HUES6 (cell line): ENCODE measurements around the gene E2F2.
A peak's percentile ranks its signal among the peaks of the same experiment; 100 is the strongest.

ENCODE experiments used
- H3K27ac ChIP-seq: 2 replicates; pipeline ENCODE4 v1.7.0; 2013; ENCODE audit warnings: low read depth, mild to moderate bottlenecking, low read length, inconsistent platforms
- H3K27me3 ChIP-seq: 2 replicates; pipeline ENCODE4 v1.6.1; 2013; ENCODE audit warnings: low read length; ENCODE audit not compliant: control insufficient read depth, insufficient read depth
- H3K36me3 ChIP-seq: 2 replicates; pipeline ENCODE4 v1.6.1; 2013; ENCODE audit warnings: low read length; ENCODE audit not compliant: control insufficient read depth, insufficient read depth
- H3K4me1 ChIP-seq: 2 replicates; pipeline ENCODE4 v1.6.1; 2013; ENCODE audit warnings: low read length; ENCODE audit not compliant: control insufficient read depth, insufficient read depth
- H3K4me3 ChIP-seq: 2 replicates; pipeline ENCODE4 v1.5.1; 2013; ENCODE audit warnings: low read depth, low read length
- H3K9ac ChIP-seq: one replicate; pipeline ENCODE4 v1.6.1; 2013; ENCODE audit warnings: mild to moderate bottlenecking, low read length
- H3K9me3 ChIP-seq: 2 replicates; pipeline ENCODE4 v1.6.1; 2013; ENCODE audit warnings: low read depth, low read length; ENCODE audit not compliant: control insufficient read depth, insufficient read depth

E2F2 gene

DNA sequence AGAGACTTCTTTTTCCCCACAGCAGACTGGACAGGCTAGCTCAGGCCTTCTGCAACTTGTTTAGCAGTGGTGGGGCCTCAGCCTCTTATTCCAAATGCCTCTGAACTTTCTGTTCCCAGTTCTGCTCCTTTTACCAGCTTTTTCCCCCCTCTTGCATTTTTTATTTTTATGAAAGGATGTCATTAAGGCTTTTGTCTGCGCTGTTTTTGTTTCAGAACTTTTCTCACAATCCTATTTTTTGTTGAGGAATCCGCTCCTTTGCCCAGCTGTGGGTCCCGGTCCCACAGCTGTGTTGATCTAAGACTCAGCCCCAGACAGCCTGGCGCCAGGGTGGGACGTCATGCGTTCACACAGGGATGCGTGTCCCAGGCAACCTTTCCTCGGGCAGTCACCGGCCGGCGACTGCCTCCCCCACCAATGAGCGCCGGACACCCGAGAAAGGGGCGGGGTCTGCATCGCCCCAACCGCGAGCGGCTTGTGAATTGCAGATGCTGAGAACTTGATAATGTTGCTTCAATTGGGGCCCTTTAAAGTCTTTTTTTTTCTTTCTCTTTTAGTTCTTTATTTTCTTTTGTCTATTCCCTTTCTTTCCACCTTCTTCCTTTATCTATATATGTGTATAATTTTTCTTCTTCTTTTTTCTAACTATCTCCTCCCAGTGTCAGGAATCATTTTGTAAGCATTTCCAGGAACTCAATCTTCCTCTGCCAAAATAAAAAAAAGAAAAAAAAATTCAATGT lies 31.3 kb upstream of the E2F2 start:
- H3K27me3 ChIP-seq, result peaks cover 8% of the 10 kb centered on the region; the same call in 1 of the 2 replicates
- H3K36me3 ChIP-seq, result peaks cover 16% of the 10 kb centered on the region
- H3K4me3 ChIP-seq, result peak overlapping the region; percentile 31
- H3K27ac ChIP-seq, result peak overlapping the region; percentile 95; the same call in 1 of the 2 replicates
- peaks cover 52% of the 10 kb centered on the region for H3K4me1 ChIP-seq
- no peaks in the 10 kb centered on the region for H3K9me3 ChIP-seq
- H3K9ac ChIP-seq, result peak overlapping the region; percentile 68

- H3K4me1 ChIP-seq, result peaks cover 58% of the 10 kb centered on the region
- H3K36me3 ChIP-seq, result peaks cover 16% of the 10 kb centered on the region
- peak overlapping the region; percentile 31; the same call in 1 of the 2 replicates for H3K4me3 ChIP-seq
- peaks cover 11% of the 10 kb centered on the region; the same call in 1 of the 2 replicates for H3K27me3 ChIP-seq
- no peaks in the 10 kb centered on the region for H3K9me3 ChIP-seq
- peak overlapping the region; percentile 95; the same call in 1 of the 2 replicates for H3K27ac ChIP-seq
- peak overlapping the region; percentile 68 for H3K9ac ChIP-seq
These were observed 30.7 kb upstream of the E2F2 start for GRCh38 chr1:23561813-23562100.

DNA sequence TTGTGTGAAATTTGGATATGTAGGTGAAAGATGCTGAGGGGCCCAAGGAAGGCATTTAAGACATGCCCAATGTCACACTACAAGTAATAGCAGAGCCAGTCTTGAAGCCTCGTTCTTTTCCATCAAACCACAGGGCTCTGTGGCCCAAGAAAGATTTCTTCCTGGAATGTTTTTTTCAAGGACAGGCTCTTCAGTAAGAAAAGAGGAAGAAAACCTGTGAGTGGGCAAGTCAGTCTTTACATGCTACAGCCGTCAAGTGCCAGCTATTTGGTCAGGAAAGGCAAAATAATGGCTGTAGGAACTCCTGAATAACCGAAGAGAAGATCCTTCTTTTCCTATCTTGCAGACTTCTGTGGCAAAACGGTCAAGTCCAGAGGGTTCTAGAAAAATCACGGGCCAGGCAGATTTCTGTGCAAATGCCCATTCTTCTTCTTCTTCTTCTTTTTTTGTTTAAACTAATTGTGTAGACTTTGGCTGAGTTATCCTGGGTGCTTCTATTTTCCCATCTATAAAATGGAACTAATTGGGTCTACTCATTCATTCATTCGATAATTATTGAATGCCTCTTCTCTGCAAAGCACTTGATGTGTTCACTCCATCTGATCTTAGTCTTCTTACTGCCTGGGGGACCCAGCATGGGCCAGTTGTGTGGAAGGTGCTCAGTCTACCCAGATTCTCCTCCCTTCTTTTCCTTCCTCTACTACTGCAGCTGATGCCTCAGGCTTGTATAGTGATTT lies 30.2 kb upstream of the E2F2 start:
- H3K9ac ChIP-seq, result peak overlapping the region; percentile 94
- H3K27me3 ChIP-seq, result peaks cover 11% of the 10 kb centered on the region; the same call in 1 of the 2 replicates
- no peak overlapping the region for H3K4me3 ChIP-seq
- peak overlapping the region; percentile 95; the same call in 1 of the 2 replicates for H3K27ac ChIP-seq
- peaks cover 63% of the 10 kb centered on the region for H3K4me1 ChIP-seq
- peaks cover 16% of the 10 kb centered on the region for H3K36me3 ChIP-seq
- no peaks in the 10 kb centered on the region for H3K9me3 ChIP-seq

GRCh38 chr1:23559985-23560741 lies 29.1 kb upstream of the E2F2 start:
- Histone ChIP-seq H3K4me1 (peaks cover 66% of the 10 kb centered on the region), H3K4me3 (peak overlapping the region; percentile 73), H3K27ac (peak overlapping the region; percentile 95; the same call in 1 of the 2 replicates), H3K27me3 (peaks cover 11% of the 10 kb centered on the region; the same call in 1 of the 2 replicates), H3K36me3 (peaks cover 16% of the 10 kb centered on the region), H3K9ac (peak overlapping the region; percentile 94), H3K9me3 (no peaks in the 10 kb centered on the region)

GRCh38 chr1:23559136-23559984 lies 28.3 kb upstream of the E2F2 start, which contains the start of gene ID3:
Gene ID3 (minus strand): TSS chr1:23559501. CDS start chr1:23559426, 75 bp downstream.
- Histone ChIP-seq H3K4me1 (peaks cover 63% of the 10 kb centered on the region), H3K36me3 (peaks cover 16% of the 10 kb centered on the region), H3K9ac (peak within 1 kb of the TSS; percentile 94), H3K27ac (peak within 1 kb of the TSS; percentile 95; the same call in 1 of the 2 replicates), H3K9me3 (no peaks in the 10 kb centered on the region), H3K27me3 (peaks cover 11% of the 10 kb centered on the region; the same call in 1 of the 2 replicates), H3K4me3 (peak within 1 kb of the TSS; percentile 73)

- H3K4me3 ChIP-seq, result peak overlapping the region; percentile 73
- H3K4me1 ChIP-seq, result peaks cover 63% of the 10 kb centered on the region
- no peaks in the 10 kb centered on the region for H3K9me3 ChIP-seq
- H3K36me3 ChIP-seq, result peaks cover 16% of the 10 kb centered on the region
- peak overlapping the region; percentile 94 for H3K9ac ChIP-seq
- peak overlapping the region; percentile 95; the same call in 1 of the 2 replicates for H3K27ac ChIP-seq
- H3K27me3 ChIP-seq, result peaks cover 12% of the 10 kb centered on the region; the same call in 1 of the 2 replicates
These were observed 27.8 kb upstream of the E2F2 start for GRCh38 chr1:23558872-23559135.

DNA sequence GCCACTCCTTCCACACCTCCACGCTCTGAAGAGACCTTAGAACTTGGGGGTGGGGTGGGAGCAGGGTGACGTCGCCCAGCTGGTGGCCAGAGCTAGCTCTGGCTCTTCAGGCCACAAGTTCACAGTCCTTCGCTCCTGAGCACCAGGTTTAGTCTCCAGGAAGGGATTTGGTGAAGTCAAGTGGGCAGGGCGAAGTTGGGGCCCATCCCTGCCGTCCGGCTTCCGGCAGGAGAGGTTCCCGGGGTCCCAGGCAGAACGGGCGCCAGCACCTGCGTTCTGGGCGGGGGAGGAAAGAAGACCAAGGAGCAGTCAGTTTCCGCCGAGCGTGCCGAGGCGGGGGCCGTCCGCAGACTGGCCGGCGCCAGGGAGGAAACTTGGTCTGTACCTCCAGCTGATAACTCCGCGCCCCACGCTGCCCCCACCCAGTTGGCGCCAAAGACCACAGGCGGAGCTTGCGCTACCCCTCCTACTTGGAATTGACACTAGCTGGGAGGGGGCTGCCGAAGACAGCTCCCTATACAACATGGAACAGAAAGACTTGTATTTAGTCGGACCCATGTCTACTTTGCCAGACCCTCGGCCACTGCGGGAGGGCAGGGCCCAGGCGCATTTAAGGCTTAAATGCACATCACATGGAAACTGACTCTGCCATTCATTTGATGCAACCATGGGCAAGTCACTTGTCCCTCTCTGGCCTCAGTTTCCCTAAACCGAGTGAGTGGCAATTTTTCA lies 27.3 kb upstream of the E2F2 start:
- Histone ChIP-seq H3K9me3 (no peaks in the 10 kb centered on the region), H3K4me3 (peak overlapping the region; percentile 73), H3K4me1 (peaks cover 63% of the 10 kb centered on the region), H3K9ac (peak overlapping the region; percentile 94), H3K27me3 (peaks cover 16% of the 10 kb centered on the region; the same call in 1 of the 2 replicates), H3K27ac (peak overlapping the region; percentile 95; the same call in 1 of the 2 replicates), H3K36me3 (peaks cover 16% of the 10 kb centered on the region)

DNA sequence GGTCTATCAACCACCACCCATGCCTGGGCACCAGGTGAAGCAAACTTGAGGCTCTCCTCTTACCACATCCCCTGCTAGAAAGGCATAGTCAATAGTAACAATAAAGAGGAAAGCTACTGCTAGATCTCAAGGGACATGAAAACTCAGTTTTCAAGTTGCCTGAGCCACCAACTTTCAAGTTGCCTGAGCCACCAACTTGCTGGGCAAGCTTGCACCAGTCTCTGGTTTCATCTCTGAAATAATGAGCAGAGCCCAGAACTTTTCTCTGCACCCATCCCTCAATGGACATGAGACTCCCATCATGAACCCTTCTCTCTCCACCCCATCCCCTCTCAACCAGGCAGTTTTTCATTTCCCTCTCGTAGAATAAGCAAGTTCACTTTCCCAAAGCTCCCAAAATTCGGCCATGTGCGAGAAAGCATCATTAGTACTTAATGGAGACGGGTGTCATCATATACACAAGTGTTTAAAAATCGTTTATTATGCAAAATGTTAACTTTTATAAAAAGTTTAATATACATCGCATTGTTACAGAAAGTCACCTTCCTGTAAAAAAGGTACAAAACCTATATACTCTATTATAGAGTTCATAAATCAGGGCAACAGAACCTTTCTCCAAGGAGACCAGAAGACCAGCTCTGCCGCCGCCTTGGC lies 26.6 kb upstream of the E2F2 start:
- H3K27ac ChIP-seq, result peak overlapping the region; percentile 95; the same call in 1 of the 2 replicates

GRCh38 chr1:23556635-23557470 lies 25.8 kb upstream of the E2F2 start:
- peak overlapping the region; percentile 95; the same call in 1 of the 2 replicates for H3K27ac ChIP-seq
- peak overlapping the region; percentile 73 for H3K4me3 ChIP-seq
- peaks cover 18% of the 10 kb centered on the region; the same call in 1 of the 2 replicates for H3K27me3 ChIP-seq
- H3K9me3 ChIP-seq, result no peaks in the 10 kb centered on the region
- peaks cover 16% of the 10 kb centered on the region for H3K36me3 ChIP-seq
- H3K4me1 ChIP-seq, result peaks cover 61% of the 10 kb centered on the region
- peak overlapping the region; percentile 94 for H3K9ac ChIP-seq

More for the DNA sequence above, 26.6 kb upstream of the E2F2 start:
- H3K27me3 ChIP-seq, result peaks cover 18% of the 10 kb centered on the region; the same call in 1 of the 2 replicates
- no peaks in the 10 kb centered on the region for H3K9me3 ChIP-seq
- peak overlapping the region; percentile 73 for H3K4me3 ChIP-seq
- peaks cover 16% of the 10 kb centered on the region for H3K36me3 ChIP-seq
- peak overlapping the region; percentile 94 for H3K9ac ChIP-seq
- H3K4me1 ChIP-seq, result peaks cover 61% of the 10 kb centered on the region
